ENCODE measurements around the gene CHN2. TPM values are rescaled to one million over a fixed set of nuclear protein-coding genes. Genes with fewer than 3 reads are reported as not detected.

Gene CHN2
- total RNA-seq, 2 experiments from 2014 or later, result 2.1 to 3.5 TPM

GRCh38 chr7:29486191-29486700 lies 291.7 kb downstream of the CHN2 start:
- Mint-ChIP-seq H3K4me1 (ENCODE audit: low read depth) (no peaks in the 10 kb centered on the region), H3K36me3 (ENCODE audit: low read depth) (no peaks in the 10 kb centered on the region), H3K4me3 (no peak overlapping the region), H3K9me3 (no peaks in the 10 kb centered on the region), H3K27ac (no peak overlapping the region), H3K27me3 (no peaks in the 10 kb centered on the region)
- no peak overlapping the region for H3K4me3 ChIP-seq (ENCODE audit: low read length)
- no peaks in the 10 kb centered on the region for H3K4me1 ChIP-seq (ENCODE audit: insufficient read depth, low read length)
- H3K27ac ChIP-seq (ENCODE audit: low read depth in 1 of 2, low read length in 2 of 2), result no peak overlapping the region
- no peak for TF ChIP-seq CTCF (IDR thresholded peaks at IDR 0.05)
- H3K36me3 ChIP-seq (ENCODE audit: insufficient read depth, low read length), result no peaks in the 10 kb centered on the region
- POLR2A ChIA-PET, result no interaction called here
- H3K9me3 ChIP-seq (ENCODE audit: control insufficient read depth in 1 of 2, insufficient read depth in 1 of 2, low read length in 2 of 2), result no peaks in the 10 kb centered on the region
- H3K27me3 ChIP-seq (ENCODE audit: control insufficient read depth in 1 of 2, insufficient read depth in 2 of 2, low read length in 2 of 2), result no peaks in the 10 kb centered on the region
- ATAC-seq (ENCODE audit: poor library complexity) (no peak), DNase-seq (no peak)
- intact Hi-C loops (cut with DNase I, micrococcal nuclease), result no loop called here
- CTCF ChIA-PET, result no interaction called here

- Histone ChIP-seq H3K4me1 (ENCODE audit: insufficient read depth, low read length) (no peaks in the 10 kb centered on the region), H3K27ac (ENCODE audit: low read depth in 1 of 2, low read length in 2 of 2) (no peak overlapping the region), H3K9me3 (ENCODE audit: control insufficient read depth in 1 of 2, insufficient read depth in 1 of 2, low read length in 2 of 2) (no peaks in the 10 kb centered on the region), H3K4me3 (ENCODE audit: low read length) (no peak overlapping the region), H3K36me3 (ENCODE audit: insufficient read depth, low read length) (no peaks in the 10 kb centered on the region), H3K27me3 (ENCODE audit: control insufficient read depth in 1 of 2, insufficient read depth in 2 of 2, low read length in 2 of 2) (no peaks in the 10 kb centered on the region)
- H3K4me1 Mint-ChIP-seq (ENCODE audit: low read depth), result no peaks in the 10 kb centered on the region
- no peak for DNase-seq
- TF ChIP-seq CTCF (IDR thresholded peaks at IDR 0.05), result no peak
- no peak overlapping the region for H3K4me3 Mint-ChIP-seq
- no peak overlapping the region for H3K27ac Mint-ChIP-seq
- no peak for ATAC-seq (ENCODE audit: poor library complexity)
- no peaks in the 10 kb centered on the region for H3K9me3 Mint-ChIP-seq
- H3K36me3 Mint-ChIP-seq (ENCODE audit: low read depth), result no peaks in the 10 kb centered on the region
- intact Hi-C loops (cut with DNase I, micrococcal nuclease), result no loop called here
- no peaks in the 10 kb centered on the region for H3K27me3 Mint-ChIP-seq
- ChIA-PET CTCF (no interaction called here), POLR2A (no interaction called here)
Measured at GRCh38 chr7:29487424-29487823, 292.8 kb downstream of the CHN2 start.

GRCh38 chr7:29488203-29488970 lies 293.8 kb downstream of the CHN2 start:
- H3K36me3 ChIP-seq (ENCODE audit: insufficient read depth, low read length), result no peaks in the 10 kb centered on the region
- Mint-ChIP-seq H3K4me3 (no peak overlapping the region), H3K27me3 (no peaks in the 10 kb centered on the region), H3K27ac (no peak overlapping the region), H3K4me1 (ENCODE audit: low read depth) (no peaks in the 10 kb centered on the region), H3K36me3 (ENCODE audit: low read depth) (no peaks in the 10 kb centered on the region), H3K9me3 (no peaks in the 10 kb centered on the region)
- POLR2A ChIA-PET, result no interaction called here
- no peaks in the 10 kb centered on the region for H3K9me3 ChIP-seq (ENCODE audit: control insufficient read depth in 1 of 2, insufficient read depth in 1 of 2, low read length in 2 of 2)
- CTCF ChIA-PET, result no interaction called here
- intact Hi-C loops (cut with DNase I, micrococcal nuclease), result no loop called here
- H3K27ac ChIP-seq (ENCODE audit: low read depth in 1 of 2, low read length in 2 of 2), result no peak overlapping the region
- H3K27me3 ChIP-seq (ENCODE audit: control insufficient read depth in 1 of 2, insufficient read depth in 2 of 2, low read length in 2 of 2), result no peaks in the 10 kb centered on the region
- no peak for TF ChIP-seq CTCF (IDR thresholded peaks at IDR 0.05)
- H3K4me1 ChIP-seq (ENCODE audit: insufficient read depth, low read length), result no peaks in the 10 kb centered on the region
- ATAC-seq (ENCODE audit: poor library complexity), result no peak
- DNase-seq, result no peak
- H3K4me3 ChIP-seq (ENCODE audit: low read length), result no peak overlapping the region

Data from CD4-positive, alpha-beta T cell (primary cell).